GM18870 (cell line): ENCODE results near the gene TXNDC15.

Experiments
- ATAC-seq: cut with Tn5 transposase; IDR thresholded peaks from one replicate; pipeline ENCODE4 v1.9.1; 2021; ENCODE audit warnings: moderate library complexity; ENCODE audit not compliant: unreplicated experiment

TXNDC15 gene

DNA sequence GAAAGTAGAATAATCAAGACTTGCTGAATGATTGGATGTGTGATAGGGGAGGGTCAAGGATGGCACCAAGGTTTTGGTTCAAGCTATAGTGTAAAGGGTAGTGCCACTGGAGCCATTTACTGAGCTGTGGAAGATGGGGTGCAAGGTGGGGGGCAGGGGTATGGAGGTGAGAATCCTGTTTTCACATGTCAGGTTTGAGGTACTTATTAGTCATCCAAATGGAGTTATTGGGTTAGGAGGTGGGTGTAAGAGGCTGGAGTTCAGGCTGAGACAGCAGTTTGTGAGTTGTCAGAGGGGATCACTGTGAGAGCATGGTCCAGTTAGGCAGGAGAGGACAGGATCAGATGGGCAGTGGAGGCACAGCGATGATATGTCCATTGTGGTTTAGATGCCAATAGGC, 39.6 kb downstream of the TXNDC15 start:
- ATAC-seq = no peak

- ATAC-seq = no peak
Observed at GRCh38 chr5:134917070-134917815, 43.1 kb downstream of the TXNDC15 start.

- no peak for ATAC-seq
Observed at GRCh38 chr5:134918861-134919260, 44.7 kb downstream of the TXNDC15 start.

DNA sequence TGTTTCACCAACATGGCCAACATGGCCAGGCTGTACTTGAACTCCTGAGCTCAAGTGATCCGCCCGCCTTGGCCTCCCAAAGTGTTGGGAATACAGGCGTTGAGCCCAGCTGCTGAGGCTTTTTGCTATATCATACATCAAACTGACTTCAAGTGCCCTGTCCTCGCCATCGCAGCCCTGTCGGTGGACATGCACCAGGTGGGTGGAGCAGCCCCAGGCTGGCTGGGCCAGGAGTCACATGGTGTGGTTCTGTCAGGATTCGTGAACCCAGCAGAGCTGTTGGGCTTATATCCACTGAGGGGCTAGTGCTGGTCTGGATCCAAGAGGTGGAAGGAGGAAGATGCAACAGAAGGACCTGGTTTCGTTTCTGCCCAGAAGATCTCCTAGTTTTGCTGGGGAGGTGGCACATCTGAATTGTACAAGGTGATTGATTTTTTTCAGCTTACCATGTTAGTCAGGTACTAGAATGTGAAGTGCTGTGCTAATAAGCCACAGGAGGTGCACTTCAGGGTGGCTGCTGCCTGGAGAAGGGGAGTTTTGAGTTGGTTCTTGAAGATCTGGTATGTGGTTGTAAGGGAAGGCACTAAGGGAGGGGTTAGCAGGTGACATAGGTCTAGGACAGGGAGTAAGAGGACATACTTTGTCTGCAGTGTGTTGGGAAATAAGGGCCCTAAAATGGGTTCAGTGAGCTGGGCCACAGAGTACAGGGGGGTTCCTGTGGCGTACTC, 46.8 kb downstream of the TXNDC15 start:
- no peak for ATAC-seq

- no peak for ATAC-seq
Observed at GRCh38 chr5:134932508-134932907, 58.3 kb downstream of the TXNDC15 start.

DNA sequence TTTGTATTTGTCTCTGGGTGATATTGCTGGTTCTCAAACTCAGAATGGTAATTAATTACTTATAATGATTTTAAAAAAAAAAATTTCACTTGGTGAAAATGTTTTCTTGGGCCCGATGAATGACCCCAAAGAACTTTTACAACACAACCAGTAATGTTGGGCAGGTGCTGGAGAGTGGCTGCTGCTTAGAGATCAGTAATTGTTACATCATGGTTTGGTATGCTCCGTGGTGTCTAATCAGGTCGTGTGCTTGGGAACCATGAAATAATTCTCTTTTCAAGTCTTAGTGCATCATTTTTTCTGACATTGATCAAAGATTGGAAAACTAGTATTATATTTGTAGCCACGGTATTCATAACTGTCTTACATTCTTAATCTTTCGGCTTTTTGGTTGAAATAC, 60.0 kb downstream of the TXNDC15 start:
- no peak for ATAC-seq

DNA sequence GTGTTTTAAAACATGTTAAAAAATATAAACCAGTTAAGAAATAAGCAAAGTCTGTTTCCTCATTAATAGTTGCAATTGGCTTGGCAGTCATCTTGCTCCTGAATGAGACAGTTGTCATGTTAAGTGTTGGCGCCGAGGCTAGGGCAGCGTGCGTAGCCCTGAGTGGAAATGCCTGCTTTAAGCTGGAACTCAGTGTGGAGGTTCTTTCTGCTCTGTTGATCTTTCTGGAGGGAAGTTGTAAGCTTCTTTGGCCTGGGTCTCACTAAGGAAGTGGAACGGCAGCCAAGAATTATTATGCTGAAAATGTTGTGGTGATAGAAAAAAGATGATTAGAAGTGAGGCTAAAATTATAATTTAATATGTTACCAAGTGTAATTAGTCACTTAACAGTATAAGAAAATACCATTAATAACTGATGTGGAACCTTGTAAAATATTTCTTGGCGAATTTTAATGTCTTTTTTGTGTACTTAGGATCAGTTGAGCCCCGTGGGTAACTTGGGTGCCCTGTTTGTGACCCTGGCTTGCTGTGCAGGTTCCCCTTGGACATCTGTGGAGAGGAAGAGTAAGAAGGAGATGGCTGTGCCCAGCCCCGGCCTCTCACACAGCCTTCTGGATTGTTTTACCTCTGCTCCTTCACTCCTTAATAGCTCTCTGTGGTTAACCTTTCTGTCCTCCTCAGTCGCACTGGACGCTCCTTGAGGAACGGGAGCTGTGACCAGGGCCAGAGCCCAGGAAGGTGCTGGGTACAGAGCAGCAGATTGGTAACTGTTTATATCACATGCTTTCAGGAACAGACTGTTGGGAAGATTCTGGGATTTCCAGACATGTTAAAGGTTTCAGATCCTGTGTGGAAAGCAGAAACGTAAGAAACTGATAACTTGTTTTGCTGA, 61.8 kb downstream of the TXNDC15 start:
- no peak for ATAC-seq

- no peak for ATAC-seq
Observed at GRCh38 chr5:134937526-134937925, 63.4 kb downstream of the TXNDC15 start.

DNA sequence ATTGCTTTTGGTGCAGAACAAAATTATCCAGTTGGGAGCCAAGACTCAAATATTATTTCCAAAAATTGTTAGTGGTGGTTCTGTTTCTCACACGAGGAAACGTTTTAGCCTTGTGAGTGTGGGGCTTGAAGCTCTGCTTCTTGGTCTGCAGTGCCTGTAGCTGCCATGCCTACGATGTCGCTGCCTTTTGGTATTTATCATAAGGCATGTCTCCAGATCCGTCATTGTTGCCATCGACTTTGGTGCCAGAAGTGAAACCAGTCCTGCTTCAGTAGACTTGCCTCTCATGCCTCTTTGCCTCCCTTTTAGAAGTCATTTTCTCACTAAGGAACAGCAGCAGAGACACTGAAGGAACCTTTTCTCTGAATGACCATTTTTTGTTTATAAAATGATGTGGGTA, 63.9 kb downstream of the TXNDC15 start:
- no peak for ATAC-seq

DNA sequence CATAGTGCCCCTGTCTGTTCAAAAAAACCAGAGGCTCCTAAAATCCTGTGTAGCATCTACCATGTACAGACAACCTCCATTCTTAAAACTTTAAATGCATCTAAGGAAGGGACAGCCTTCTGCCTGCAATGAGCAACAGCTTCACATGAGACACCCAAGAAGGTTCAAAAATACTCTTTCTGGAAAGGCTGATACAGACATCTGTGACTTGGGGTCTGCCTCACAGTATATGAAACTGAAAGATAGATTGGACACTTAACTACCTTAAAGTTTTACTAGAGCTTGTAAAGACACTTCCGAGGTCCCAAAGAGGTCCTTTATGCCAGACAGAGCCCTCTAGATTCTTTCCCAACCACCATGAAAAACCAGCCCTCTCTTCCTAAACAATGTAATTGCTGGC, 65.3 kb downstream of the TXNDC15 start:
- ATAC-seq = no peak

DNA sequence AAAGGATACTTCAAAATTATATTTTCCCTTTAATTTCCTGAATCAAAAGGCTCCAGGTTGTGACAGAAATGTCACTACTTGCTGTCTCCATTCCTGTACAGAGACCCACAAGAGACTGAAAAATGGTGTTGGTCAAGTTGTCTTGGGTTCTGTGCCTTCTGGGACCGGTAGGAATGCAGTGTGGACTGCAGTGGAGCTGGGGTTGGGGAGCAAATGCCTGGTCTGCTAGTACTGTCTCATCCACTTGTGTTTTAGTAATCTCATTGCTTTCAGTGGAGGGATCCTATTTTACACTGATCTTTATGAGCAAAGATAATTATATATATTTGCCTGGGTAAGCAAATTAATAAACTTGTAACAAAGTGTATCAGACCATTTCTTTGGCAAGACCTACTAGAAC, 69.4 kb downstream of the TXNDC15 start:
- no peak for ATAC-seq

GRCh38 chr5:134944630-134945029, 70.5 kb downstream of the TXNDC15 start:
- ATAC-seq = no peak

DNA sequence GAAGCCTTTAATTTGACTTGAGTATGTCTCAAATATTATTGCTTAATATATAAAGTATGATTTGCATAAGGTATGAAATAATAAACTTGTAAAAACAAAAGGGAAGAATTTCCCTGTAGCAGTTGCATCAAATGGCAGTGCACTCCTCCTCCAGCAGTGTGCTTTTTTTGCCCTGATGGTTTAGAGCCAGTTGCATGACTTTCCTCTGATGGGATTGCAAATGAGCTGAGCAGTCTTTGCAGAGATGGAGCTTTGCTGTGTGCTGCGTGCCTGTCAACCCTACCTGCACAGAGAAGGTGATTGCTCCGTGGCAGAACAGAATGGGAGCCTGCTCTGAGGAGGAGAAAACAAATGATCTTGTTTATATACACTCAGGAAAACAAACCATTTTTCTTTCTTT, 70.9 kb downstream of the TXNDC15 start:
- ATAC-seq = no peak

GRCh38 chr5:134948911-134949310, 74.7 kb downstream of the TXNDC15 start:
- no peak for ATAC-seq

GRCh38 chr5:134949316-134949715, 75.1 kb downstream of the TXNDC15 start:
- no peak for ATAC-seq
